Heart left ventricle (tissue), 16 donors: ENCODE results near the gene CTRB2. TPM values are rescaled to one million over a fixed set of nuclear protein-coding genes. Genes with fewer than 3 reads are reported as not detected.
A peak's percentile ranks its signal among the peaks of the same experiment; 100 is the strongest.
"Not testable (repeated sequence)": the region's sequence is repeated elsewhere in the genome, so short reads cannot be mapped to it uniquely, and the experiment has no call there.

Experiments
- ATAC-seq, 4 donors: fragments of 200-7000 bp; cut with Tn5 transposase; one replicate each; pipeline ENCODE4 v1.9.1; 2020 to 2022; ENCODE audit warnings: moderate library complexity in 4 of 4, mild to moderate bottlenecking in 3 of 4, moderate number of reproducible peaks in 1 of 4
- DNase-seq, 5 donors: peaks; one replicate each; pipeline ENCODE4 v3.0.0-alpha.2; 2020
- H3K27ac ChIP-seq, 12 donors: fragments of 200-600 bp; sonication (generic) in 4 of 12; one replicate each; pipeline versions ENCODE4 v1.5.0 to v1.8.0; 2016 to 2022; ENCODE audit warnings: mild to moderate bottlenecking in 2 of 12
- H3K27me3 ChIP-seq, 9 donors: fragments of 200-600 bp; sonication (generic) in 2 of 9; one replicate each; pipeline versions ENCODE4 v1.5.1 to v1.8.0; 2016 to 2022; ENCODE audit warnings: mild to moderate bottlenecking in 3 of 9
- H3K36me3 ChIP-seq, 9 donors: fragments of 200-600 bp; sonication (generic) in 2 of 9; one replicate each; pipeline versions ENCODE4 v1.5.0 to v1.8.0; 2018 to 2022; ENCODE audit warnings: mild to moderate bottlenecking in 2 of 9
- H3K4me1 ChIP-seq, 12 donors: fragments of 200-600 bp; sonication (generic) in 4 of 12; one replicate each; pipeline versions ENCODE4 v1.5.0 to v1.8.0; 2016 to 2022; ENCODE audit warnings: mild to moderate bottlenecking in 3 of 12
- H3K4me3 ChIP-seq, 12 donors: fragments of 200-600 bp; sonication (generic) in 4 of 12; one replicate each; pipeline versions ENCODE4 v1.5.0 to v1.8.0; 2017 to 2022; ENCODE audit warnings: mild to moderate bottlenecking in 9 of 12, moderate library complexity in 4 of 12
- H3K9me3 ChIP-seq, 12 donors: fragments of 200-600 bp; sonication (generic) in 4 of 12; one replicate each; pipeline versions ENCODE4 v1.5.0 to v1.8.0; 2016 to 2022; ENCODE audit warnings: mild to moderate bottlenecking in 1 of 12
- CTCF ChIP-seq, 12 donors: fragments of 200-600 bp; sonication (generic) in 4 of 12; IDR thresholded peaks; one replicate each; pipeline versions ENCODE4 v1.5.0 to v1.8.0; 2018 to 2022; ENCODE audit warnings: antibody characterized with exemption in 12 of 12, mild to moderate bottlenecking in 5 of 12
- POLR2A ChIP-seq, 2 donors: fragments of 450-650 bp; IDR thresholded peaks; one replicate each; pipeline ENCODE4 v1.6.1; 2017; ENCODE audit warnings: antibody characterized with exemption in 2 of 2, mild to moderate bottlenecking in 2 of 2, moderate library complexity in 2 of 2
- WGBS, 4 donors: extraction: QIAGEN DNeasy Blood & Tissue Kit in 2 of 4; methylation state at CpG; one replicate each; pipeline versions ENCODE4 v1.1.5 to v1.1.7; 2013 to 2018; 5-methylcytosine and 5-hydroxymethylcytosine counted together
- intact Hi-C, 10 donors: fragments of 100-400 bp; cut with DNase I; formaldehyde crosslinking; loops; one replicate each; pipeline versions ENCODE4 v1.11.1 to v1.14.2; 2022
- polyA plus RNA-seq, 2 donors: library from polyadenylated mRNA; stranded (reverse); fragments of 200-250 nt; gene quantifications; one replicate each; pipeline ENCODE4 v1.2.3, GENCODE V29; 2013
- total RNA-seq, 9 donors: library from RNA; depleted of rRNA in 2 of 9; stranded (reverse); fragments of >200 nt in 2 of 9; fragmentation: NEBNext Ultra II Directional in 3 of 9; extraction: Animal tissue kit (Norgen Biotek cat#: 25700) in 3 of 9; gene quantifications; one replicate each; pipeline versions ENCODE4 v1.1.0 to v1.2.4, GENCODE V29; 2016 to 2023
- donor health status: ischemic (EF 13 %, LVEDD 7.1; RV severe dilation, severe dysfunction).
- donor health status: healthy with polysubstance abuse.
- donor health status: DM: no; HTN: yes; CAD: no.
- donor health status: DM: no; HTN: no; CAD: no.
- donor health status: ischemic (EF 25% LVEDD 6.9; RV normal size, moderate dysfunction).
- donor health status: ischemic (EF 25% LVEDD 5.7; RV mildly dilated, moderate dysfunction).
- donor health status: healthy.
- donor health status: DM: yes; HTN: yes; CAD: no.
- donor health status: ischemic (EF 35%, LVEDD 5.7; RV mildly dilated, moderate dysfunction).
- donor health status: nonischemic (EF 11% LVEDD 7.7; RV severe dilation, severe dysfunction).
- donor health status: DM: yes; HTN: yes; CAD: no.
- donor health status: PGD.
- donor health status: ischemic (EF 29% LVEDD 5.4; RV normal size, mild dysfunction).
- donor health status: nonischemic (EF 23%, LVEDD 6.1; RV moderate dilation, normal function).

The CTRB2 gene
- total and polyA plus RNA-seq, 11 donors, result 0.51 to 3.7 (median 2.5) TPM; not detected in 5

- TF ChIP-seq POLR2A (IDR thresholded peaks at IDR 0.05), result no peak
- TF ChIP-seq CTCF (IDR thresholded peaks at IDR 0.05), result no peak
- DNase-seq, result peak in 1 of 5 donors; percentile 55
- Histone ChIP-seq H3K4me3 (no peak overlapping the region), H3K9me3 (no peaks in the 10 kb centered on the region), H3K27ac (no peak overlapping the region), H3K36me3 (no peaks in the 10 kb centered on the region), H3K4me1 (no peaks in the 10 kb centered on the region), H3K27me3 (no peaks in the 10 kb centered on the region)
- no peak for ATAC-seq
- WGBS, 4 donors, result 84 to 91% (median 86%) methylated on average over 25 to 27 of the region's 27 CpGs
- intact Hi-C loops, result loop anchor here in 1 of 10 donors (2.0 kb wide), 1 partner anchor 22 kb away; no protein-coding TSS in a partner anchor
Observed at GRCh38 chr16:75208861-75209505, 2.0 kb upstream of the CTRB2 start.

GRCh38 chr16:75208242-75208825, 1.4 kb upstream of the CTRB2 start:
- TF ChIP-seq CTCF (IDR thresholded peaks at IDR 0.05) (no peak), POLR2A (IDR thresholded peaks at IDR 0.05) (no peak)
- intact Hi-C loops, result loop anchor here in 1 of 10 donors (2.0 kb wide), 1 partner anchor 22 kb away; no protein-coding TSS in a partner anchor
- WGBS, 4 donors, result 82 to 87% (median 85%) methylated on average over 10 to 13 of the region's 13 CpGs

GRCh38 chr16:75207831-75208230, 870 bp upstream of the CTRB2 start:
- ATAC-seq, result no peak
- Histone ChIP-seq H3K4me3 (no peak overlapping the region), H3K27me3 (no peaks in the 10 kb centered on the region), H3K27ac (no peak overlapping the region), H3K4me1 (no peaks in the 10 kb centered on the region), H3K36me3 (no peaks in the 10 kb centered on the region), H3K9me3 (no peaks in the 10 kb centered on the region)
- intact Hi-C loops, result loop anchor here in 8 of 10 donors (1.0 to 2.0 kb wide), 3 partner anchors 16 to 23 kb away; no protein-coding TSS in a partner anchor
- peak in 1 of 5 donors; percentile 20 for DNase-seq
- TF ChIP-seq CTCF (IDR thresholded peaks at IDR 0.05) (no peak), POLR2A (IDR thresholded peaks at IDR 0.05) (no peak)
- 86 to 96% (median 94%) methylated on average over 9 to 11 of the region's 11 CpGs for WGBS, 4 donors

More at GRCh38 chr16:75208242-75208825, 1.4 kb upstream of the CTRB2 start:
- DNase-seq, result peak in 1 of 5 donors; percentile 33
- Histone ChIP-seq H3K27me3 (no peaks in the 10 kb centered on the region), H3K4me3 (no peak overlapping the region), H3K4me1 (no peaks in the 10 kb centered on the region), H3K9me3 (no peaks in the 10 kb centered on the region), H3K36me3 (no peaks in the 10 kb centered on the region), H3K27ac (no peak overlapping the region)
- no peak for ATAC-seq

GRCh38 chr16:75205961-75206748, 806 bp downstream of the CTRB2 start:
- 80 to 89% (median 85%) methylated on average over 13 to 22 of the region's 25 CpGs for WGBS, 4 donors
- peak in 2 of 5 donors; percentile 9 to 39 for DNase-seq
- H3K27ac ChIP-seq, result not testable (repeated sequence)

GRCh38 chr16:75205438-75205837, 1.5 kb downstream of the CTRB2 start:
- H3K4me3 ChIP-seq, DNase-seq, H3K27me3 ChIP-seq, H3K4me1 ChIP-seq, intact Hi-C loops, H3K36me3 ChIP-seq, H3K9me3 ChIP-seq, H3K27ac ChIP-seq: not testable (repeated sequence)
- WGBS, 4 donors, result 86 to 94% methylated on average over 9 to 10 of the region's 19 CpGs; no CpG with 5 or more reads in 2 of the 4 donors
- peak in 1 of 4 donors; percentile 4 for ATAC-seq

More at GRCh38 chr16:75205961-75206748, 806 bp downstream of the CTRB2 start:
- H3K4me1 ChIP-seq, H3K9me3 ChIP-seq, H3K27me3 ChIP-seq, H3K4me3 ChIP-seq, H3K36me3 ChIP-seq: not testable (repeated sequence)
- intact Hi-C loops, result loop anchor here in 8 of 10 donors (1.0 to 2.0 kb wide), 2 partner anchors 18 to 19 kb away; no protein-coding TSS in a partner anchor
- peak in 2 of 4 donors; percentile 4 to 16 for ATAC-seq

- WGBS, 4 donors, result no CpG with 5 or more reads among the region's 20 CpGs
- intact Hi-C loops, result loop anchor here in 4 of 10 donors (5.0 kb wide), 4 partner anchors 177 to 557 kb away; no protein-coding TSS in a partner anchor
- DNase-seq, result not testable (repeated sequence)
Observed at GRCh38 chr16:75204905-75205304, 2.1 kb downstream of the CTRB2 start.

More at GRCh38 chr16:75204905-75205304, 2.1 kb downstream of the CTRB2 start:
- H3K4me3 ChIP-seq, H3K4me1 ChIP-seq, H3K27ac ChIP-seq, H3K27me3 ChIP-seq, H3K36me3 ChIP-seq, H3K9me3 ChIP-seq: not testable (repeated sequence)
- ATAC-seq, result peak in 1 of 4 donors; percentile 6
